HG03159 (cell line): ENCODE results near the gene SLC7A8.

Experiments
- ATAC-seq: cut with Tn5 transposase; IDR thresholded peaks from one replicate; pipeline ENCODE4 v1.9.1; 2021; ENCODE audit warnings: mild to moderate bottlenecking, moderate library complexity; ENCODE audit not compliant: unreplicated experiment

Gene SLC7A8

DNA sequence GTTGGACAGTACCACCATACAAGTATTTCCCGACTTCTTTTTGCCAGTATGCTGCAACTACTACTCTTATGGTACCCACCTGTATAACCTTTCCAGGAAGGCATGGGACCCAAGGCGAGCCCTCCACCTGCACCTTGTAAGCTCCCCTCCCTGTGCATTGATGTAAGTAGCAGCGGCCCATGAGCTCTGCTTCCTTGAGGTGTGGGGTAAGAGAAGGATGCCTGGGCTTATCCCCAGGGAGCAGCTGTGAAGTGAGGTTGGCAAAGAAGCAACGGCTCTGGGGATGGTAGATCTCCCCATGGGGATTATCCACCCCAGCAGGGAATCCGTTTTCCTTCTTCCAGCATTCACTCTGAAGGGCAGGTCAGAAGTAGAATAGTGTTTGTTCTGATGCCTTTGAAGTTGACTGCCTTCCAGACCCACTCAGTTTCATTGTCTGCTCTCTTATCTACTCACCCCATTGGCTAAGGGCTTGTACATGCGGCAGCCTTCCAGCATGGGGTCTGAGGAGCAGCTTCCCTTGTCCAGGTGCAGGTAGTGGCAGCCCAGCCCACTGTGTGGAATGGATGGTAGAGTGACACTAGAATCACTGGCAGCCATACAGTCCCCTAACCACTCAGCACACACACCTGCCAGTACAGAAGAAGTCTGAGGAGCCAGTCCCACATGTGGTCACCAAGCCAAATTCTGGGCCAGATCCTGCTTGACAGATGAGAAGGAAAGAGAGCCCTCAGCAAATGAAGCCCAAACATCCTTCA is 82.1 kb downstream of the SLC7A8 start:
- ATAC-seq, result no peak

DNA sequence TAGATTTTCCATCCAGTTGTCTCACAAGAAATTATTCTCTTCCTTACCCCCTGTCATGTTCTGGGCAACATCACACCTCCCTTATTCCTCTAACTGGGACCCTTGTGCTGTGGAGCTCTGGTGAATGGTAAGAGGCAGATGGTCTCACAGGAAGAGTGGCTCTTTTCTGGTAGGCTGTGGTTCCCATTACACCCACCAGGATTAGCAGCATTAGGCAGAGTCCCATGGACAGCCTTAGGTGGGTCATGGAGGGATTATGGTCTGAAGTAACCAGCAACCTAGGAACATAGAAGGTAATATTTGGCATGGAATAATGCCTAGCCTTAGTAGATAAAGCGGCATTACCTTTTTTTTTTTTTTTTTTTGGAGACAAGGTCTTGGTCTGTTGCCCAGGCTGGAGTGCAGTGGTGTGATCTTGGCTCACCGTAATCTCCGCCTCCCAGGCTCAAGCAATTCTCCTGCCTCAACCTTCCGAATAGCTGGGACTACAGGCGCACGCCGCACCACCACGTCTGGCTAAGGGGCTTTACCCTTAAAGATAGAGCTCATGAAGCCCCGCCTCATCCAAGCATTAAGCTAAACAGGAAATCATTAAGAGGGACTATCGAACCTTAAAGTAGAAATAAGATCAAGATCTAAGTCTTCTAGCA is 84.1 kb downstream of the SLC7A8 start:
- ATAC-seq, result no peak

DNA sequence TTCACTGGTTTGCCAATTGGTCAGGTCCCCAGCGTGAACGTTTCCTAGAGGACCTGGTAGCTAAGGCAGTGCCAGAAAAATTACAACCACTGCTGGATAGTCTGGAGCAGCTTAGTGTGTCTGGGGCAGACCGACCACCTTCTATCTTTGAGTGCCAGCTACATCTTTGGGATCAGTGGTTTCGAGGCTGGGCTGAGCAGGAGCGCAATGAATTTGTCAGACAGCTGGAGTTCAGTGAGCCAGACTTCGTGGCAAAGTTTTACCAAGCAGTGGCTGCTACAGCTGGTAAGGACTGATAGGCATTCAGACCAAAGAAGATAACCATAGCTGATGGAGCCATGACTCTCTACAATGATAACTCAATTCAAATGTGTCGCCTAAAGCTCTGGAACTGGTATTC is 85.7 kb downstream of the SLC7A8 start:
- ATAC-seq, result no peak

DNA sequence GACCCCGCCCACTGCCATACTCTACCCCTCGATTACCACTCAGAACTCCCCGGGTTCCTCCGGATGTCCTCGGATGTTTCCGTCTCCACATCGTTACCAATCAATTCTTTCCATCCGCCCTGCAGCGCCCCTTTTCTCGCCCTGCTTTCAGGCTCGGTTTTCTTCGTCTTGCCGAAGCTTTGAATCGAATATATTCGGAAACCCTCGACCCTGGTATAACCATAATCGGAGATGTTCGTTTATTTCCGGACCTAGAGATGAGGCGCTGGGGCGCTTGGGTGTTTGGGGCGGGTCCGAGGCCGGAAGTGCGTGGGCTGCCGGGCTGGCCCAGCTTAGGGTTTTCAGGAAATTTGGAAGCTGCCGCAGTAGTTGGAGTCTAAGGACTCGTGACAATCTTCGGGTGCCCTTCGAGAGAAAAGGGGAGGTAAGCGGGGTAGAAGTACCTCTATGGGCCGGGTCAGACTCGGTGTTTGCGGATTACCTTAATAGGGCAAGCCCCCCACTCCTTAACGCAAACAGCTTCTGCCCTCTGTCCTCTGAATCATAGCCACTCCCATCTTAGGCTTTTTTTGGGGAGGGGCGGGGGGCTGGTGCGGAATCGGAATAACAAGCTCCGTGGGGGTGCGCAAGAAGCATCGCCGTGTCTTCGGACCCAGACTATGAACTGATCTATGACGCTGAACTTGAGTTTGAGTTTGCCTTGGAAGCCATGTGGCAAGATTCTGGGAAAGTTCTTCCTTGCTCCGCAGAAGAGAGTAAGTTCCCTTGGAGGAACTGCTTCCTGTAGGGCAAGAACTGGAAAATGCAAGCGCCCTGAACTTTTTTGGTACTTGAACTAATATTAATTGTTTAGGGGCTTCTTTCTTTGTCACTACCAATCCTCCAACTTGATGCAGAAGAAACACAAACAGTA is 88.0 kb downstream of the SLC7A8 start, which contains the start of gene C14orf119:
TSS of gene C14orf119 (plus strand) at position 310 of the 913 bp plus-strand sequence. CDS start 2,154 bp downstream, outside the sequence.
- ATAC-seq, result peak; percentile 90

DNA sequence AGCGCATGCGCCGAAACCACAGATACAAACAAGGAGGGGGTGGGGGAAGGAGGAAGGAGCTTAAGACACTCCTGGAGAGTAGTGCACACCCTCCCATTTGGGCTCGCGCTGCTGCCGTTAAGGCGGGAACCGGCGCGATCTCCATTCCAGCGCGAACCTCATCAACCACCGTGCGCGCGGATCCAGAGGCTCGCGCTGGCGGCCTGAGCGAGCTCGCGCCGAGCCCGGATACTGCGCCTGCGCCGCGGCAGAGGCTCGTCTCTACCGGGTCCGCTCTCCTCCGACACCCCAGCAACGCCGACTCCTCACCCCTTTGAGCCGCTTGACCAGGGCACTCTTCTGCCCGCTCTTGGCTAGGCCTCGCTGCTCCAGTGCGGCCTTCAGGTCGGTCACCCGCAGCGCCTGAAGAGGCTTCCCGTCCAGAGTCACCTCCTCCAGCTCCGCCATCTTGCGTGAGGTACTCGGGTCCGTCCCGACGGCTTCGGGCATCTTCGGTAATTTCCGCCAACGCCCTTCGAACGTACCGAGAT is 88.7 kb downstream of the SLC7A8 start, which contains the start of gene ACIN1:
TSS of gene ACIN1 (minus strand) at position 471 of the 530 bp plus-strand sequence. CDS start at position 447, 24 bp downstream.
- ATAC-seq, result peak; percentile 40

DNA sequence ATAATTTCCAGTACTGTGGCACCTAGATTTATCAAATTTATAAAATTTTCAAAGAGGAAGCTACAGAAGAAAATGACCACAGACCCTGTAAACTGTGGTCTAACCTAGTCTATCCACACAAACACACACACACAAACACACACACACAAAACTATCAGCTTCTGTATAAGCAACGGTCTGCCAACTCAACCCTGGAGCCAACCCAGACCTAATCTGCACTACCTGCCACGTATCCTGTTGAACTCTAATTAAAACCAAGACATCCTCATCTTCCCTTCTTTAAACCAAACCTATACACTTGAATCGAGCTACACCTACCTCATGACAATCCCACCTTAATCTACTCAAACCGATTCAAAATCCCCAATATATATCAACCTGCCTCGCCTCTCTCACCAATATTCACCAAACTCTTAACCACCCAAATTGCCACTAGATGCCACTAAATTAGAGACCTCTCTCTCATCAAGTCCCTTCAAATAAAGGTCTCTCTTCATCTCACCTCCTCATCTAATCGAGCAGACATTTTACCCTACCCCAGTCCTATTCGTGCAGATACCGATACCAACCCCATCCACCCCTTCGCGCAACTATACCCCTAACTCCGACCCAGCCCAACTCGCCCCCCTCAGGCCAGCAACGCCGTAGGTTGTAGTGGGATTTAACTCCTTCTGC is 89.3 kb downstream of the SLC7A8 start:
- ATAC-seq, result no peak

DNA sequence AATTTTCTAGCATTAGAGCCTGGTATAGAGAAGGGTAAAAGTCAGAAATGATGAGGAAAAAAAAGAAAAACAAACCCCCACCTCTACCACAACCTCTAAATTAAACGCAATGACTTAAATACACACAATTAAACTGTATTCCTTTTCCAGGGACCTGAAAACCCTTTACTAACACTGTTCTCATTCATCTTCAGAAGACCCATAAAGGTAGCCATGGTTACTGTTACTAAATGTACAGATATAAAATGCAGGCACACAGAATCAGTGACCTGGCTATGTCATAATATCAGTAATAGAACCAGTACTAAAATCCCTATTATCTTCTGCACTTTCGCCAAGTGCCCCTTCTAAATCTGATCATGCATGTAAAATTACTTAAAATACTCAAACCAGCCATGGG is 89.9 kb downstream of the SLC7A8 start:
- ATAC-seq, result no peak

DNA sequence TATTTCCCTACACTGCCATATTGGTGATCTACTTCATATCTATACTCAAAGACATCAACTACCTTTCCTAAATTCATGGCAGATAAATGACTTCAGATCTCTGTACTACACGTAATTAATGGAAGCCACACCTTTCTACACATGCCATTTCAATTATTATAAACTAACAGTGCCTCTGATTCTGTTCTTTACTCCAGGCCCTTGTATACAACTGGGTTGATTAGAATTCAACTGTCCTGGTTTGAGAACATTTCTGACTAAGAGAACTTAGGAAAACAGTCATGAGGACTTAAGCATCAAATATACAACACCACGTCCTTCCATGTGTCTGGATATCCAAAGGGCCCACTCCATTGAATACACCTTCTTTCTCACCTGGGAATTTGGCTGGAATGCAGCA is 90.4 kb downstream of the SLC7A8 start:
- no peak for ATAC-seq

DNA sequence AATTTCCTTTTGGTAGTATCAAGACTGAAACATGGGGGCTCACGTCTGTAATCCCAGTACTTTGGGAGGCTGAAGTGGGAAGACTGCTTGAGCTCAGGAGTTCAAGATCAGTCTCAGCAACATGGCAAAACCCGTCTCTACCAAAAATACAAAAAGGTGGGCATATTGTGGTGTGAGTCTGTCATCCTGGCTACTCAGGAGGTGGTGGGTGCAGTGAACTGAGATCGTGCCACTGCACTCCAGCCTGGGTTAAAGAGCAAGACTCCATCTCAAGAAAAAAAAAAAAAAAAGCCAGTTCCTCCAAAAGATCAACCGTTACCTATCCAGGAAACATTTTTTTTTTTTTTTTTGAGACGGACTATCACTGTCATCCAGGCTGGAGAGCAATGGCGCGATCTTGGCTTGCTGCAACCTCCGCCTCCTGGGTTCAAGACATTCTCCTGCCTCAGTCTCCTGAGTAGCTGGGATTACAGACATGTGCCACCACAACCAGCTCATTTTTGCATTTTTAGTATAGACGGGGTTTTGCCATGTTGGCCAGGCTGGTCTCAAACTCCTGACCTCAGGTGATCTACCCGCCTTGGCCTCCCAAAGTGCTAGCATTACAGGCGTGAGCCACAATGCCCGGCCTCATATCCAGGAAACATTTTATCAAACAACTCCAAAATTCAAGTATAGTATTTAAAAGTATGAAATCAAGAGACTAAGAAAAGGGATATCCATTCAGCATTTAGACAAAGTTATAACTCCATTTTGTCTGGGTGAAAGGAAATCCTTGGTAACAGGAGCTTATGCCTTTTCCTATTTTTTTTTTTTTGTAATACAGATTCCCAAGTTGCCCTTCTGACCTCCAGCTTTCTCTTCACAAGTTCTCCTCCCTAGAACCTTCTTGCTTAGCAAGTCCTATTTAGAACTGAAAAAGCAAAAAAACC is 91.9 kb downstream of the SLC7A8 start:
- no peak for ATAC-seq

DNA sequence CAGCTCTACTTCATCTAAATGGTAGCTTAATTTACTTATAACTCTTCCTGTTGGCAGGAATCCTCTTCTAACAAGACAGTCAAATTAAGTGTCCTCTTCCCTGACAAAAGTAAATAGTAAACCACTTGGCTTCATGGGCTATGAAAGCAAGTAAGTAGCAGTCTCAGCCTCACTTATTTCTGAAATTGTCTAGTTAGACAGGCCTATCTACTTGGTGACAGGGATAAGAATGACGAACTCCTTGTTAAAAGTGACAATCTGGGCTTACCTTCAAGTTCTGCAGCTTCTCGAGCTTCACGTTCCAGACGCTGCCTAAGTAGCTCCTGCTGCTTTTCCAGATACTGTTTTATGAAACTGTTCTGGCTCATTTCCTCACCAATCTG is 93.2 kb downstream of the SLC7A8 start:
- ATAC-seq, result no peak

DNA sequence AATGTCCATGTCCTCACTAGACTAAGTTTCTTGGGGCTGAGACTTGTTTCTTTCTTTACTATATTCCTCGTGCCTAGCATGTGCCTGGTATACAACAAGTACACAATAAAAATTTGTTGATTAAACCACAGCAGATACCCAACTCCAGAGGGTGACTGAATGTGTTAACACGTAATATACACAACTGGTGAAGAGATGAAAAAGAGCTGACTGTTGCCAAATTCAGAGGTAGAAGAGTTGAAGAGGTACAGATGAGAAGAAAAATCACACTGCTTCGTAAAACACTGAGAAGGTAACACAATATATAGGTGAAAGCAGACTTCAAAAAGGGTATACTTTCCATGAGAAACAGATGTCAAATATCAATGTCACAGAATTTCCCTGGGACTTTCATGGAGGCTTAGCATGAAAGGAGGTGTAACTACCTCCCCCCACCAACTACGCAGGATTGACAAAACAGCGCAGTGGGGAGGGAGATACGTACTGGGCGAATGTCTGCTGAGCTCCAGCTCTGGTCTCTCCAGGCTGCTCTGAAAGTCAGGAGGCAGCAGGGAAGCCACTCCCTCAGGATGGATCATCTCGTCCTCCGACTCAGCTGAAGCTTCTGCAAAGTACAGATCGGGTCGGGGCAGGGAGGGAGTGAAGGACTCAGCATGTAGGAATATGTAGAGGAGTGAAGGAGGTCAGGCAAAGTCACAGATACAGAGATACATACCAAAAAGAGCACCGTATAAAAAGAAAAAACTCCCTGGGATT is 93.8 kb downstream of the SLC7A8 start:
- no peak for ATAC-seq

DNA sequence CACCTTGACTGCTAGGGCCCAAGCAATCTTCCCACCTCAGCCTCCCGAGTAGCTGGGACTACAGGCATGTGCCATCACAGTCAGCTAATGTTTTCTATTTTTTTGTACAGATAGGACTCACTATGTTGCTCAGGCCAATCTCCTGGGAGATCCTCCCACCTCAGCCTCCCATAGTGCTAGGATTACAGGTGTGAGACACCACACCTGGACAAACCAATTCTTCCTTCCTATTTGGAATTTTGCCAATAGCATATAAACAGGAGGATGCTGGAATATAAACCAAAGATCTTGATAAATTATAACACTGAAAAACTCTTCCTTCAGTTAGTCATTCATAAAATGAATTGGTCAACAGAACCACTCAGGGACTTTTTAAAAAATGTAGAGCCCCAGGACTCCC is 96.9 kb downstream of the SLC7A8 start:
- ATAC-seq, result no peak

DNA sequence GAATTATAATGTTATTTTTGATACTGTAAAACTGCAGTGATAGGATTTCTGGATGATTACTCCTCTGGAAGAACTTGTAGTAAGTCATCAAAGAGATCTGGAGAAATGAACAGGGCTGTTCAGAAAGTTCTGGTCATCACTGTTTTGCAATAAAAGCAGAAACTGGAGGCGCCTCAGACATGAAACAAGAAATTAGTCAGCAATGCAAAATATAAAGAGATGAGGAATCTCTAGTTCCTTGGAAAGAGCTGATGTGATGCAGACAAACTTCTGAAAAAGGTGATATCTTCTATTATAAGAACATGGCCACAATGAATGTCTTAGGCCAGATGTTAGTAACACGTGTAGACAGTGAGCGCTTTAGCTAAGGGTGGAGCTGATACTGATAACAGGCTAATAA is 98.0 kb downstream of the SLC7A8 start:
- no peak for ATAC-seq

DNA sequence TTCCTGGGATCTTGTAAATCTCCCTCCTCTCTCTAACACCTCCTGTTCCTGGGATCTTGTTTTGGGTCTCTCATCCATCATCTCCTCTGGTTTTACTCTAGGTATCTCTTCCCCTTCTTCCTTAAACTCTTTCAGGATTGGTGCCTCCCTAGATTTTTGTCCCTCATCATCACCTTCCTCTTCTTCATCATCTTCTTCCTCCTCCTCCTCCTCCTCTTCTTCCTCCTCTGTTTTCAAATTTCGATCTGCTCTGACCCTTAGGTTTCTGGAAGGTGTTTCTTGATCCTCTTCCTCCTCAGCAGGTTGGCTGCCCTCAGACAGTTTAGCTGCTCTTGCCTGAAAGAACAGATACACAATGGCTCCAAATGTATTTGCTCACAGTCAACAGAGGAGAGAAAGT is 103.0 kb downstream of the SLC7A8 start:
- no peak for ATAC-seq

DNA sequence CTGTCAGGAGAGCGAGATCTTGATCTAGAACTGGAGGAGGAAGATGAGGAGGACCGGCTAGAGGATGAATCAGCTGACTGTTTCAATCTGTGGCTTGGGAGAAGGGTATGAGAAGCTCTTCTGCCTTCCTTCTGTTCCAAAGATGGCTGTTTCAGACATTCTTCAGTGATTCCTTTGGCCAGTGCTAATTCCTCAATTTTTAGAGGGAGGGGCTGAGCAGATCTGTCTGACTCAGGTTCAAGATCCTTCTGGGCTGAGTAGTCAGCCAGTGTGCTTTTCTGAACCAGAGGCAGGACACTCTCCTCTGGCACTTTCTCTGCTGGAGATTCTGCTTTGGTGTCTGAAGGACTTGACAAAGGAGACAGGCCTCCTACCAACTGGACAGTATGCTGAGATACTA is 103.7 kb downstream of the SLC7A8 start:
- no peak for ATAC-seq

DNA sequence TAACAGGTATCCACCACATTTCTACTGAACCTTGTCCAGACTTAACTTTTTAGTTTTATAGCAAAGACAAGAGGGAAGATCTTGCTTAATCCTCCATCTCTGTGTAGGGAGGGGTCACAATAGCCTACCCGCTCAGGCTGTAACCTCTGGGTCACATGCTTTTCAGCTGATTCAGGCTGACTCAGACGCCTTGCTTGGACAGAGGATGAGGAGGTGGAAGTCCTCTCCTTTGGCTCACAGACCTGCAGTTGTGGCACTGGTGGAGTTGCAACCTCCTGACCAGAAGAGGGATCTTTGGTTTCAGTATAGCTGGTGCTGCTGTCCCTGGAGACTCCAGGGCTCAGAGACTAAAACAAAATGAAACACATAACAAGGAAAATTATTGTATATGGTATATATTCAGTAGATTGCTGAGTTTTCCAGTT is 104.8 kb downstream of the SLC7A8 start:
- ATAC-seq, result no peak

DNA sequence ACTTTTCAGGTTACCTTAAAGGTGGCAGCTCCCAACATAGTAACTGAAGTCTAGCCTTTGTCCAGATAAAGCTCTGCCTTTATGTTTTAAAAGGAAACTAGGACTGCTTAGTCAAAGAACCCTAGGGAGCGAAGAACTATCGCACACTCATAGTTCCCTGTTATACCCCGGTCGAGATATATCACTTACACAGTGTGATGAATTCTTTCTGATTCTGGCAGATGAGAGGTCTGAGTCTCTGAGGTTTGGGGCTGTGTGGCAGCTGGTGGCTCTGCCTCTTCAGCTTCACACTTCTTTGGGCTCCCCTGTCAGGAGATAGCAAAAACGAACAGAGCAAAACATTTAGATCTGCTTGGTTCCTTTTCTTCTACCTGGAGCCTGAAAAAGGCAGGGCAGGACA is 105.5 kb downstream of the SLC7A8 start:
- ATAC-seq, result no peak

DNA sequence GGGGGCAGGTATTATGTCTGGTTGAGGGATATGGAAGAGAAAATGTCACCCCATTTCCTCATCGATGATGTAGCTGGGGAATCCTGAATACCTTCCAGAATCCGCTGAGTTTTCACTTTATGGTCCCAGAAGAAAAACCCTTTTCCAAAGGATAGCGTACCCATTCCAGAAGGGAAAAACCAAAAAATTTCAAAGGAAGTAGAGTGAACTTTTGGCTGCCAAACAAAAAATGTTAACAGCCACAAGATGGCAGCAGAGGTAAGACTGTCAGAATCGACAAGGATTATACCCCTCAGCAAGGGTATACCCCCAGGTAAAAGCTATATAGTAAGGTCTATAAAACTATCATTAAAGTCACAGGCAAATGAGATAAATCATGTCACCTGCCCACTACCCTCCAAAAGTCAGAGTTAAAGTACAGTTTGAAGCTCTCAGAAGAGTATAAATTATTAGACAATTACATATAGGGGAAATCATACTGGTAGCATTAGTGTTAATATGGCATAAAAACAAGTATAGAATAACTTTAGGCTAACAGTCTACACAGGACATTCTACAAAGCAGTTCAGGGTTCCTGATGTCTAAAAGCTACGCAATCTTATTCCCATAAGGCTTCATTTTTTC is 106.6 kb downstream of the SLC7A8 start:
- ATAC-seq, result no peak
